Limb (tissue), 2 donors: Measurements from ENCODE around the gene SH2B3.
A peak's percentile ranks its signal among the peaks of the same experiment; 100 is the strongest.

Experiments
- DNase-seq, 2 donors: peaks; one replicate each; pipeline ENCODE4 v3.0.0-alpha.2; 2016; ENCODE audit errors: extremely low spot score in 2 of 2

Gene SH2B3

DNA sequence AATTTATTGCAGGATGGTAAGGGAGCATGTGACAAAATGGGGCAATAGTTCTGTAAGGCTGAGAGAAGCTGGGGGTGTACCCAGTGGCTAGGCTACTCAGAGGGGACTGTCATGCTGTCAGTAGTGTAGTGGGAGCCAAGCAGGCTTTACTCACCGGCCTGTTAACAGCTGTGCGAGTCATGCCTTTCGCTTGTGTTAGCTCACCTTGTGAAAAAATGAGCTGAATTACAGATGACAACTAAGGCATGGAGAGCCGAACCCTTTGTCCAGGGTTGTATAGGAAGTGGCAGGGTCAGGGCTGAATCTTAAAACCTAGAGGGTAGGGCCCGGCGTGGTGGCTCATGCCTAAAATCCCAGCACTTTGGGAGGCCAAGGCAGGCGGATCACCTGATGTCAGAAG, 37.9 kb downstream of the SH2B3 start:
- peak in 1 of 2 donors; percentile 11 for DNase-seq

- DNase-seq = peak in 1 of 2 donors; percentile 23
These were observed 38.7 kb downstream of the SH2B3 start for GRCh38 chr12:111444314-111444924.

DNA sequence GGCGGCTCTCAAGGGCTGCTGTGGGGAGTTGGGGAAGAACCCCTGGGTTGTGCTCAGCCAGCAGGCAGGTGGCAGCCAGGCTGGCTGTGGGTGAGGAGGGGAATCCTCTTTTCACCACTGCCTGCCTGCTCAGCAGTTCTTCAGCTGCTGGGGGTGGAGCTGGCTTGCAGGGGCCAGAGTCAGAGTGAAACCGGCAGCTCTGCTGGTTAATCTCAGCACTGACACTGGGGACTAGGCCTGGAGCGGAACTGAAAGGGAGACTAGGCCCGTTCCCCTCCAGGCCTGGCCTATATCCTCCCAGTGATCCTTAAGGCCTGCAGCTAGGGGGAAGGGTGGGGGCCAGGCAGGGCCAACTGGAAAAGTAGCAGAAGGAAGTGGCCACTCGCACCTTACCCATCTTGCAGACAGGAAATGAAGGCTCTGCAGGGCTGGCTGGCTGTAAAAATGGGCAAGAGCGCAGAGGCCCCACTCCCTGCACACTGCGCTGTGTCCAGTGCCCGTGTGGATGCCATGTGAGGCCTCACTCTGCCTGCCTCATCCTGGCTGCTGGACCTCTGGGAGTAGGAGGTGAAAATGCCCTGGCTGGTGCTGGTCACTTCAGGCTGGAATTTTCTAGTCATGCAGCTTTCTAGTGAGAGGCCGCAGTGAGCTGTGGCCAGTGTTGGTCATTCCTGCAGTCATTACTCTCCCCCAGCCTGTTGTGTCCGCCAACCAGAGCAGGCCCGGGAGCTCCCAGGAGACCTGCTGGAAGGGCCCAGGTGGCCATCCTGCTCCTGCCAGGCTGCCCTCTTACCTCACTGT, 39.4 kb downstream of the SH2B3 start:
- DNase-seq = peak; percentile 25 to 36

DNA sequence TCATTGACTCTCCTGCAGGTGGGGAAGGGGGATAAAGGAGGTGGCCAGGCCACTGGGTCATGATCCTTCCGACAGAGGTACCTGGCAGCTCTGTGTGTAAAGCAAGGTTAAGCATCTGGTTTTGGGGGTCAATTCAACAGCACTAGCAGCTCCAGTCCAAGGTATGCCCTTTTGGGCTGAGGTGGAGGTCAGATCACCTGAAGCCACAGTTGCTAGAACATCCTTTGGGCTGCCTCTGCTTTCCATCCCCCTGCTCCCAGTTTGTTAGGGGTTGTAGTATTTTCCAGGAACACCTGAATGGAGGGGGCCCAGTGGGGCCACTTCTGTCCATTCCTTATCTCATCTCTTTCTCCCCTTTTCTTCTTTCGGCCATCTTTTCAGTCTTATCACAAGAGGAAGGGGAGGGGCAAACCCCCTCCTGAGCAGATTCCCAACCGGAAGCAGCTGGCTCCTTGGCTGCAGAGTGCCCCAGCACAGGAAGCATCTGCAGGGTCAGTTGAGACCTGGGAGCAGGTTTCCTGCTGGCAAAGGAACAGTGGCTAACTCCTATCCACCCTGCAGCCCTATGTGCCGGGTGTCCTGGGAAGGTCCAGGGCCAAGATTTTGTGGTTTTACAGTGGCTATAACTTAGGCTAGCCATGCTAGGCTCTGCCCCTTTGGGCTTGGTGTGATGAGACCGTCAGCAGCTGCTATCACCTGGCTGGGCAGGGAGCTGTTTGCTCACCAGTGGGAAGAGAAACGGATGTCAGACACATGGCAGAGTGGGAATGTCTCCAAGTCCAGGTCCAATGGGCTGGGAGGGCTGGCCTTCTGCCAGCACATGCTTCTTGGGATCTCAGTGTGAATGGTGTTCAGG, 40.2 kb downstream of the SH2B3 start:
- DNase-seq = no peak

DNA sequence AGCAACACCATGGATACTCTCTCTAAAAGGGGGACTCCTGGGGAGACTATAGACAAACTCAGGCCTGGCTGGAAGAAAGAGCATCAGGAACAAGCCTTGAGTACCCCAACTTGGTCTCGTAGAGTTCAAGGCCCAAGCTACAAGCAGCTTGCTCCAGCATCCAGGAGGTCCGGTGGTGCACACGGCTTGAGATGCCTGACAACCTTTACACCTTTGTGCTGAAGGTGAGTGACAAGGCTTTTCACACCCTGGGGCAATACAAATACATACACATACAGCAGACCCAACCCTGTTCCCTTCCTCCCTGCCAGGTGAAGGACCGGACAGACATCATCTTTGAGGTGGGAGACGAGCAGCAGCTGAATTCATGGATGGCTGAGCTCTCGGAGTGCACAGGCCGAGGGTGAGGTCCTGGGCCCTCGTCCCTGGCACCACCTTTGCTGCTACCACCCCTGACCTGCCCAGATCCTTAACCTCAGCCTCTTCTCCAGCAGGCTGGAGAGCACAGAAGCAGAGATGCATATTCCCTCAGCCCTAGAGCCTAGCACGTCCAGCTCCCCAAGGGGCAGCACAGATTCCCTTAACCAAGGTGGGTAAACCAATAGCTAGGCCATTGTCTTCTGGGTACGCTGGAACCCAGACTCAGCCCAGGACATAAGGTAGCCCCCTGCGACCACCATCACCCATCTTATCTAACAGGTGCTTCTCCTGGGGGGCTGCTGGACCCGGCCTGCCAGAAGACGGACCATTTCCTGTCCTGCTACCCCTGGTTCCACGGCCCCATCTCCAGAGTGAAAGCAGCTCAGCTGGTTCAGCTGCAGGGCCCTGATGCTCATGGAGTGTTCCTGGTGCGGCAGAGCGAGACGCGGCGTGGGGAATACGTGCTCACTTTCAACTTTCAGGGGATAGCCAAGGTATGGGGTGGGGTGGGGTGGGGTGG, 41.2 kb downstream of the SH2B3 start:
- DNase-seq = no peak

- no peak for DNase-seq
These were observed 42.0 kb downstream of the SH2B3 start for GRCh38 chr12:111447571-111448265.

- no peak for DNase-seq
These were observed 42.6 kb downstream of the SH2B3 start for GRCh38 chr12:111448266-111448830.

- no peak for DNase-seq
These were observed 43.4 kb downstream of the SH2B3 start for GRCh38 chr12:111448846-111449790.

DNA sequence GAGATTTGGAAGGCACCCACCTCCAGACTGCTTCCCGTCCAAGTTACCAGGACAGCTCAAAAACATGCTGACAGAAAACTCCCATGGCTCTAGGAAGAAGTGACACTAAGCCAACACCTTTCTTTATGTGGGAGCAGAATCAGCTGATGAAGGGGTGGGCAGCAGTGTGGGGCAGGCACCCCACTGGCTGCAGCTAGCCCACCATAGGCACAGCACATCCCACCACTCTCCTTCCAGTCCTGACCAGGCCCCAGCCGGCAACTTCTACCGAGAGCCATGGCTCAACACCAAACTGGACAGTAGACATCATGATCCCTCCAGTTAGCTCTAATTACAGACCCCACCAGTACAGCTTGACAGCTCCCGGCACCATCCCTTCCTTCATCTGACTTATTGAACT, 45.0 kb downstream of the SH2B3 start:
- no peak for DNase-seq

DNA sequence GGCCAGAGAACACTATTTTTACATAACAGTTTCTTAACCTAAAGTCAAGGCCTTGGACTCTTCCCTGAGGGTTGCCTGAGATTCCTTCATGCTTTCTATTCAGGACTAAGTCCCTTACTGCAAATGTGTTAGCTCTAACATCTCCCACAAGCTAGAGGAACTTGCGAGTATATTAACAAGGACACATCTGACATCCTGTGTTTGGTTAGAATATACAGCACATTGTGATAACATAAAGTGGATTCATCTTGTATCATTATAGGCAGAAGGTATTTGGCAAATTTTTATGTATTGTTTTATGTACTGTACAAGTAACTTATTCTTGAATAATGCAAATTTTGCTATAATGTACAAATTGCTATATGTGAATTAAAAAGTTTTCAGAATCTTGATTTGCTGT, 45.5 kb downstream of the SH2B3 start:
- DNase-seq = no peak

DNA sequence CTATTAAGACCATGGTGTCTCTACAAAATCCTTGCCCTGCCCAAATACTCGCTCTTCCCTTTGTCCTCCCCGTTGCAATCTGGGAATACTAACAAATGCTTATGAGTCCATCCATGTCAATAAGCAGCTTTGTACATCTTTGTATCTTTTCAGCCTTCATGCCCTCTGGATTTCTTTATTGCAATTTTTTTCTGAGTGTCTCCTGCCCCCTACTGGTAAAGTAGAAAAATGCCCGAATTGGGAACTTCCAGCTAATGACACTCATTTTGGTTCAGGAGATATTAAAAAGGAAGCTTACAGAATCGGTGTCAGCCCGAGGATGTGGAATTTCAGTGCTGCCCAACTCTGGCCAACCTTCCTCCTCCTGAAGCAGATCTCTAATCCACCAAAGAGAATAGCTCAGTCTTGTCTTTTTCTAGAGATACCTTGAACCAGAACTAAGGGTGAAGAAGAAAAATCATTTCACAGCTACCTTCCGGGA, 46.0 kb downstream of the SH2B3 start:
- DNase-seq = peak in 1 of 2 donors; percentile 65

DNA sequence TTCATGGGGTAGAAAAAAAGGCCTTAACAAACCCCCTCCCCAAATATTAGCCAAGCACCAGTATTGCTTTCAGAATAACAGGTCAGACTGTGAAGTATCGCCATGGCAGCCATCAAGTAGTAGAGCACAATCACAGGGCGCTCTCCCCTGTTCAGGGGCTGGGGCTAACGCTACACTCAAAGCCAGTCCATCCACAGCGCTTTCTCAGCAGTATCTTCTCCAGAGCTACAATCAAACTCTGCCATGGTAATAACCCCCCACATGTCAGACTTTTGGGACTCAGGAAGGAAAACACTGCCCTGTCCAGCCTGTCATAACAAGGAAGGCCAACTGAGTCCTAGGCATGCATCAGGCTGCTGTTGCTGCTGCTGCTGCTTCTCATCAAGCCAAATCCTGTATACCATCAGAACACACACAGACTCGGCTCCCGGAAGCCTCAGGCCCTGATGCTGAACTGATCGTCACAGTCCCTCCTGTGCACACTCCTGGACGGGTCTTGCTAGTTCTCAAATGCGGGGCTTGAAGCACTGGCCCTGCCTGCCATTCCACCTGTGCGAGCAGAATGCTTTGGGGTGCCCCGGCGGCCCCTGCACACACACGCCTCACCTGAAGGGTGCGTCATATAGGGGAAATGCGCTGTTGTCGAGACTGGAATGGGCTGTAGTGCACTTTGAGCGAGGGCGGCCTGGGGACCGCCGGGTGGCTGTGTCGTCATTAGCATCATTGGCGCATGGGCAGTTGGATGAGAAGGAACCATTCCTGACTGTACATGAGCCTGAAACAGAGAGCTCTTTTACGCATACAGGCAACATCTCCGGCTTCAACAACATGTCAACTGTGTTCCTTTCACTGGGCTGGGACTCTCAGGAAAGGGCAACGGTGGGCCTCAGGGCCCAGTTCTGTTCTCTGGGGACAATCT, 47.6 kb downstream of the SH2B3 start:
- no peak for DNase-seq

GRCh38 chr12:111454311-111454710, 48.6 kb downstream of the SH2B3 start:
- no peak for DNase-seq

GRCh38 chr12:111454716-111455447, 49.2 kb downstream of the SH2B3 start:
- no peak for DNase-seq

- DNase-seq = no peak
These were observed 50.0 kb downstream of the SH2B3 start for GRCh38 chr12:111455448-111456320.

- DNase-seq = no peak
These were observed 51.3 kb downstream of the SH2B3 start for GRCh38 chr12:111457071-111457470.
